Kidney (tissue), 14 donors: ENCODE measurements around the gene ESYT1. TPM values are rescaled to one million over a fixed set of nuclear protein-coding genes. Genes with fewer than 3 reads are reported as not detected.
A peak's percentile ranks its signal among the peaks of the same experiment; 100 is the strongest.

Experiments used
- DNase-seq, 5 donors: peaks; one replicate each; pipeline ENCODE4 v3.0.0-alpha.2; 2013 to 2020
- FAIRE-seq: peaks from 2 replicates; lab custom pipeline; 2012; peaks lifted over from hg19 to GRCh38; lab: Jason Lieb, UNC
- H3K27ac ChIP-seq, 2 donors: one replicate each; pipeline ENCODE4 v1.7.0; 2013; ENCODE audit warnings: low read depth in 2 of 2, low read length in 2 of 2, inconsistent platforms in 1 of 2
- H3K27me3 ChIP-seq: one replicate; pipeline ENCODE4 v1.7.1; 2013; ENCODE audit warnings: low read length, inconsistent platforms; ENCODE audit not compliant: control insufficient read depth, insufficient read depth
- H3K36me3 ChIP-seq, 3 donors: one replicate each; pipeline versions ENCODE4 v1.7.0 to v1.7.1; 2013; ENCODE audit warnings: low read length in 3 of 3, control low read depth in 1 of 3, inconsistent platforms in 1 of 3; ENCODE audit not compliant: insufficient read depth in 3 of 3, control insufficient read depth in 2 of 3
- H3K4me1 ChIP-seq, 3 donors: one replicate each; pipeline versions ENCODE4 v1.7.0 to v1.7.1; 2013; ENCODE audit warnings: low read length in 3 of 3, inconsistent platforms in 1 of 3, low read depth in 1 of 3; ENCODE audit not compliant: control insufficient read depth in 2 of 3, insufficient read depth in 2 of 3
- H3K4me3 ChIP-seq, 3 donors: one replicate each; pipeline versions ENCODE4 v1.7.0 to v1.8.1; 2013; ENCODE audit warnings: low read length in 3 of 3, control low read depth in 1 of 3, inconsistent platforms in 1 of 3
- H3K9ac ChIP-seq, 3 donors: one replicate each; pipeline versions ENCODE4 v1.7.0 to v1.7.1; 2013; ENCODE audit warnings: low read length in 3 of 3, control low read depth in 1 of 3, inconsistent platforms in 1 of 3
- H3K9me3 ChIP-seq, 3 donors: one replicate each; pipeline versions ENCODE4 v1.7.0 to v1.7.1; 2013; ENCODE audit warnings: low read length in 3 of 3, control low read depth in 1 of 3, inconsistent platforms in 1 of 3; ENCODE audit not compliant: control insufficient read depth in 2 of 3, insufficient read depth in 1 of 3
- CTCF ChIP-seq: IDR thresholded peaks from 3 replicates; pipeline ENCODE4 v1.5.1; 2012; ENCODE audit warnings: mild to moderate bottlenecking, moderate library complexity, borderline replicate concordance; ENCODE audit not compliant: insufficient read depth; ENCODE audit errors: extremely low read depth
- intact Hi-C: fragments of 100-400 bp; cut with DNase I; formaldehyde crosslinking; loops from one replicate; pipeline ENCODE4 v1.11.1; 2022
- polyA plus RNA-seq: library from polyadenylated mRNA; stranded (reverse); fragments of 350-450 nt; fragmentation: Illumina TruSeq; extraction: RNeasy Lipid Tissue Mini Kit (QIAGEN cat#74804); gene quantifications from one replicate; pipeline ENCODE4 v1.2.3, GENCODE V29; 2014; ENCODE audit warnings: low read depth, low replicate concordance; ENCODE audit not compliant: insufficient read depth
- total RNA-seq: library from RNA; stranded (reverse); fragmentation: NEBNext Ultra II Directional; extraction: Animal tissue kit (Norgen Biotek cat#: 25700); gene quantifications from one replicate; pipeline ENCODE4 v1.2.1, GENCODE V29; 2021
- donor health status: control.
- donor health status: control.
- donor health status: control.
- donor health status: control.
- donor health status: control.
- donor health status: DM: yes; HTN: yes; CAD: no.
- donor health status: Normal renal cell carcinoma (clear cell type).

Gene ESYT1
- total and polyA plus RNA-seq, 2 donors from 2014 or later, result 40.4 to 104 TPM

GRCh38 chr12:56078931-56079722, 48.9 kb upstream of the ESYT1 start:
- H3K4me3 ChIP-seq, result peak overlapping the region; percentile 57 to 79 (median 71)
- peak overlapping the region in 2 of 3 donors; percentile 35 to 84 for H3K9ac ChIP-seq
- TF ChIP-seq CTCF, result peak; percentile 70
- peaks cover 0 to 7% (median 3%) of the 10 kb centered on the region in 3 donors for H3K36me3 ChIP-seq
- peak overlapping the region; percentile 82 to 93 for H3K27ac ChIP-seq
- intact Hi-C loops, result no loop called here
- no peaks in the 10 kb centered on the region for H3K9me3 ChIP-seq
- H3K27me3 ChIP-seq, result no peaks in the 10 kb centered on the region
- DNase-seq (peak; percentile 92 to 95 (median 93)), FAIRE-seq (no peak)
- peaks cover 4 to 13% (median 7%) of the 10 kb centered on the region in 3 donors for H3K4me1 ChIP-seq

GRCh38 chr12:56079723-56080555, 48.1 kb upstream of the ESYT1 start, which contains the start of gene ERBB3:
Gene ERBB3 (plus strand): TSS chr12:56080165. CDS start chr12:56080301, 136 bp downstream.
- Histone ChIP-seq H3K4me3 (peak within 1 kb of the TSS; percentile 57 to 79 (median 71)), H3K27ac (peak within 1 kb of the TSS; percentile 82 to 93), H3K36me3 (peaks cover 0 to 10% (median 3%) of the 10 kb centered on the region in 3 donors), H3K4me1 (peaks cover 4 to 13% (median 8%) of the 10 kb centered on the region in 3 donors), H3K27me3 (no peaks in the 10 kb centered on the region), H3K9me3 (no peaks in the 10 kb centered on the region), H3K9ac (peak within 1 kb of the TSS; percentile 42 to 84 (median 81))
- intact Hi-C loops, result no loop called here
- no peak for FAIRE-seq
- peak; percentile 6 for TF ChIP-seq CTCF
- peak; percentile 85 to 93 (median 93) for DNase-seq

GRCh38 chr12:56080556-56081138, 47.4 kb upstream of the ESYT1 start:
- no peak for FAIRE-seq

More at GRCh38 chr12:56080556-56081138, 47.4 kb upstream of the ESYT1 start:
- Histone ChIP-seq H3K27ac (peak overlapping the region; percentile 82 to 93), H3K9me3 (no peaks in the 10 kb centered on the region), H3K36me3 (peaks cover 0 to 13% (median 5%) of the 10 kb centered on the region in 3 donors), H3K4me3 (peak overlapping the region; percentile 57 to 79 (median 71)), H3K9ac (peak overlapping the region; percentile 26 to 84 (median 81)), H3K27me3 (no peaks in the 10 kb centered on the region), H3K4me1 (peaks cover 4 to 13% (median 10%) of the 10 kb centered on the region in 3 donors)
- TF ChIP-seq CTCF, result no peak
- DNase-seq, result peak in 4 of 5 donors; percentile 38 to 77 (median 56)
- intact Hi-C loops, result no loop called here
